ENCODE measurements around the gene CEP350.
A peak's percentile ranks its signal among the peaks of the same experiment; 100 is the strongest.

Gene CEP350

DNA sequence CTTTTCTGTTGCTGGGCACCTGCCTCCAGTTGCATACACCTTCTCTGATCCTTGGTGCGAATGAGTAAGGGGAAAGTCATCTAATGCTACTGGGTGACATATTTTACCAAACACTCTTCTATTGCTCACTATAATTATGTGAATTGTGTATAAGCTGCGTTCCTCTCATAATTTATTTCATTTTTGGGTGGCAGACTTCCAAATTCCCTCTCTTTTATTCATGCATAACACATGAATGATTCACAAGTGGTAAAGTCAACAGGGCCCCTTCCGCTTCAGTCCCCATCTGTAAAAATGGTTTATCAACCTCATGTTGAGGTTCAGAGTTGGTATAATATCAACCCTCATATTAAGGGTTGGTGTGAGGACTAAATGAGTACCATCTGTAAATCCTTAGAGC, 196.9 kb downstream of the CEP350 start:
- TF ChIP-seq EZH2phosphoT487 (IDR thresholded peaks at IDR 0.05; ENCODE audit: borderline replicate concordance) = no peak
- TF ChIP-seq, protein P1, sequence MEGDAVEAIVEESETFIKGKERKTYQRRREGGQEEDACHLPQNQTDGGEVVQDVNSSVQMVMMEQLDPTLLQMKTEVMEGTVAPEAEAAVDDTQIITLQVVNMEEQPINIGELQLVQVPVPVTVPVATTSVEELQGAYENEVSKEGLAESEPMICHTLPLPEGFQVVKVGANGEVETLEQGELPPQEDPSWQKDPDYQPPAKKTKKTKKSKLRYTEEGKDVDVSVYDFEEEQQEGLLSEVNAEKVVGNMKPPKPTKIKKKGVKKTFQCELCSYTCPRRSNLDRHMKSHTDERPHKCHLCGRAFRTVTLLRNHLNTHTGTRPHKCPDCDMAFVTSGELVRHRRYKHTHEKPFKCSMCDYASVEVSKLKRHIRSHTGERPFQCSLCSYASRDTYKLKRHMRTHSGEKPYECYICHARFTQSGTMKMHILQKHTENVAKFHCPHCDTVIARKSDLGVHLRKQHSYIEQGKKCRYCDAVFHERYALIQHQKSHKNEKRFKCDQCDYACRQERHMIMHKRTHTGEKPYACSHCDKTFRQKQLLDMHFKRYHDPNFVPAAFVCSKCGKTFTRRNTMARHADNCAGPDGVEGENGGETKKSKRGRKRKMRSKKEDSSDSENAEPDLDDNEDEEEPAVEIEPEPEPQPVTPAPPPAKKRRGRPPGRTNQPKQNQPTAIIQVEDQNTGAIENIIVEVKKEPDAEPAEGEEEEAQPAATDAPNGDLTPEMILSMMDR (conservative IDR thresholded peaks at IDR 0.05; ENCODE audit: low read length) = no peak
- Histone ChIP-seq H3K9me3 (ENCODE audit: insufficient read depth, low read depth, low read length) (no peaks in the 10 kb centered on the region), H3F3A (ENCODE audit: low read depth) (no peaks in the 10 kb centered on the region), H3K79me2 (ENCODE audit: insufficient read depth, low read length) (peaks cover 24% of the 10 kb centered on the region), H3K4me2 (ENCODE audit: low read depth, low read length, poor library complexity, severe bottlenecking) (peak overlapping the region; percentile 29), H3K4me3 (ENCODE audit: low read length, poor library complexity, severe bottlenecking) (no peak overlapping the region), H4K20me1 (ENCODE audit: insufficient read depth, low read length, poor library complexity, severe bottlenecking) (peaks cover 16% of the 10 kb centered on the region), H3K27me3 (ENCODE audit: insufficient read depth, low read length, poor library complexity, severe bottlenecking) (no peaks in the 10 kb centered on the region), H3K9me2 (replicated peaks; ENCODE audit: low read depth, low read length) (no peaks in the 10 kb centered on the region), H3K9ac (ENCODE audit: low read depth, low read length, poor library complexity, severe bottlenecking) (no peak overlapping the region), H2AFZ (ENCODE audit: low read length) (no peak overlapping the region), H3K4me1 (ENCODE audit: insufficient read depth, low read length, poor library complexity, severe bottlenecking) (peaks cover 47% of the 10 kb centered on the region), H3K36me3 (ENCODE audit: insufficient read depth, low read length) (no peaks in the 10 kb centered on the region)

DNA sequence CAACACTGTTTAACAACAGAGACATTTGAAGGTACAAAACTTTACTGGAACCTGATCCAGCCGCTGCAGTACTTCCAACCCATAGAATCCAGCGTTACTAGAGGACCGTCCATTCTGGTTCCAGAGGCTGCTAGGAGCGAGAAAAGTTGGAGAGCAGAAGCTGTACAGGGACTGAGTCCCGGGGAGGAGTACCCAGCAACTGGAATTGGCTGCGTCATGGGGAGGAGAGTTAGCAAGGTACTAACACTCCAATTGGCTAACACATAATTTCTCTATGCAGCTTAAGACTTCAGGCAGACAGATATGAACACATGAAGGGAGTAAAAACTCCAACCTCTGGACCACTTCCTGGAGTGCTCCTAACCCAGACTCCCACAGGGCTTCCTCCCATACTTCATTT, 198.0 kb downstream of the CEP350 start:
- H3K4me3 ChIP-seq (ENCODE audit: low read length, poor library complexity, severe bottlenecking) = no peak overlapping the region
- peak overlapping the region; percentile 99 for H3K4me2 ChIP-seq (ENCODE audit: low read depth, low read length, poor library complexity, severe bottlenecking)
- H2AFZ ChIP-seq (ENCODE audit: low read length) = no peak overlapping the region

DNA sequence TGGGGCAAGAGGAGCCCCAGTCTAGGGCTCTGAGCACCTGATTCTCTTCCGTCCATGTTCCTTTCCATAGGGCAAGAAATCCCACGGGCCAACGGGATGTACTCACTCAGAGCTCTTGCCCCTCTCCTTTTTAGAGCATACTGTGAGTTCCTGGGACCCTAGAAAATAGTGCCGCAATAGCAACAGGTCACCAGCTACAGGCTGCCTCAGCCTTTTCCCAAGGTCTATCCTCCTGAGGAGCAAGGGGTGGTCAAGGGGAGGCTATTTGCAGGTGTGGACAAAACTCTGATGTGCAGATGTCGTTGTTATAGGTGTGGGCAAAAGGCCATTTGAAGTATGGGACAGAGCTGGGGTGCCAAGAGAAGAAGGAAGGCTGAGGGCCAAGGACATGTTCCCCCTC, 198.4 kb downstream of the CEP350 start:
- no peak for TF ChIP-seq EZH2phosphoT487 (IDR thresholded peaks at IDR 0.05; ENCODE audit: borderline replicate concordance)
- TF ChIP-seq, protein P1 (conservative IDR thresholded peaks at IDR 0.05; ENCODE audit: low read length) = no peak
- peaks cover 39% of the 10 kb centered on the region for H3K79me2 ChIP-seq (ENCODE audit: insufficient read depth, low read length)
- H3K4me1 ChIP-seq (ENCODE audit: insufficient read depth, low read length, poor library complexity, severe bottlenecking) = peaks cover 55% of the 10 kb centered on the region
- no peaks in the 10 kb centered on the region for H3F3A ChIP-seq (ENCODE audit: low read depth)
- H3K36me3 ChIP-seq (ENCODE audit: insufficient read depth, low read length) = no peaks in the 10 kb centered on the region
- H3K4me3 ChIP-seq (ENCODE audit: low read length, poor library complexity, severe bottlenecking) = no peak overlapping the region
- H3K9me2 ChIP-seq (replicated peaks; ENCODE audit: low read depth, low read length) = no peaks in the 10 kb centered on the region
- H4K20me1 ChIP-seq (ENCODE audit: insufficient read depth, low read length, poor library complexity, severe bottlenecking) = peaks cover 27% of the 10 kb centered on the region
- H3K9me3 ChIP-seq (ENCODE audit: insufficient read depth, low read depth, low read length) = no peaks in the 10 kb centered on the region
- no peaks in the 10 kb centered on the region for H3K27me3 ChIP-seq (ENCODE audit: insufficient read depth, low read length, poor library complexity, severe bottlenecking)
- H2AFZ ChIP-seq (ENCODE audit: low read length) = no peak overlapping the region
- H3K9ac ChIP-seq (ENCODE audit: low read depth, low read length, poor library complexity, severe bottlenecking) = peak overlapping the region; percentile 96
- peak overlapping the region; percentile 99 for H3K4me2 ChIP-seq (ENCODE audit: low read depth, low read length, poor library complexity, severe bottlenecking)

More for the DNA sequence above, 198.0 kb downstream of the CEP350 start:
- Histone ChIP-seq H3F3A (ENCODE audit: low read depth) (no peaks in the 10 kb centered on the region), H3K36me3 (ENCODE audit: insufficient read depth, low read length) (no peaks in the 10 kb centered on the region), H4K20me1 (ENCODE audit: insufficient read depth, low read length, poor library complexity, severe bottlenecking) (peaks cover 23% of the 10 kb centered on the region), H3K9me3 (ENCODE audit: insufficient read depth, low read depth, low read length) (no peaks in the 10 kb centered on the region), H3K9ac (ENCODE audit: low read depth, low read length, poor library complexity, severe bottlenecking) (peak overlapping the region; percentile 96), H3K9me2 (replicated peaks; ENCODE audit: low read depth, low read length) (no peaks in the 10 kb centered on the region), H3K79me2 (ENCODE audit: insufficient read depth, low read length) (peaks cover 35% of the 10 kb centered on the region), H3K27me3 (ENCODE audit: insufficient read depth, low read length, poor library complexity, severe bottlenecking) (no peaks in the 10 kb centered on the region), H3K4me1 (ENCODE audit: insufficient read depth, low read length, poor library complexity, severe bottlenecking) (peaks cover 51% of the 10 kb centered on the region)
- TF ChIP-seq EZH2phosphoT487 (IDR thresholded peaks at IDR 0.05; ENCODE audit: borderline replicate concordance) = no peak
- TF ChIP-seq, protein P1 (conservative IDR thresholded peaks at IDR 0.05; ENCODE audit: low read length) = no peak
